GM12873 (cell line): Measurements from ENCODE around the gene SIX5.

Experiments used
- CTCF ChIP-seq: IDR thresholded peaks from 2 replicates; pipeline ENCODE4 v1.5.1; 2012; ENCODE audit warnings: low read depth, mild to moderate bottlenecking, moderate library complexity, low read length, control low read depth; ENCODE audit not compliant: insufficient read depth; ENCODE audit errors: missing control alignments

Gene SIX5

GRCh38 chr19:45768984-45769782, at the start of gene SIX5:
Gene SIX5 (minus strand): TSS chr19:45769252. CDS start chr19:45768844, 408 bp downstream.
- no peak for TF ChIP-seq CTCF

- no peak for TF ChIP-seq CTCF
Measured at GRCh38 chr19:45817725-45818301, 48.8 kb upstream of the SIX5 start.

GRCh38 chr19:45817010-45817724, 48.1 kb upstream of the SIX5 start:
- peak; percentile 97 for TF ChIP-seq CTCF

GRCh38 chr19:45816236-45817009, 47.4 kb upstream of the SIX5 start:
- no peak for TF ChIP-seq CTCF

- no peak for TF ChIP-seq CTCF
Measured at GRCh38 chr19:45815481-45816216, 46.6 kb upstream of the SIX5 start.

- no peak for TF ChIP-seq CTCF
Measured at GRCh38 chr19:45814851-45815480, 45.9 kb upstream of the SIX5 start, which contains the start of gene RSPH6A. Gene RSPH6A (minus strand): TSS chr19:45815308. CDS start chr19:45815176, 132 bp downstream.
